Spleen (tissue), 7 donors: ENCODE data around the gene MBOAT7.
A peak's percentile ranks its signal among the peaks of the same experiment; 100 is the strongest.

Experiments
- CTCF ChIP-seq, 11 experiments: fragments of 200-600 bp in 7 of 11; fragments of 450-650 bp in 4 of 11; sonication (generic) in 4 of 11; IDR thresholded peaks in 8 of 11; conservative IDR thresholded peaks in 3 of 11; 1 replicate in 7 of 11; 2 replicates in 4 of 11; pipeline versions ENCODE4 v1.4.0 to v1.8.0; 2016 to 2021; ENCODE audit warnings: antibody characterized with exemption in 11 of 11, inconsistent platforms in 4 of 11, mild to moderate bottlenecking in 1 of 11
- POLR2AphosphoS5 ChIP-seq, 3 donors: sonication (generic); formaldehyde crosslinking; IDR thresholded peaks; one replicate each; pipeline ENCODE4 v1.5.1; 2017; ENCODE audit warnings: antibody characterized with exemption in 3 of 3
- donor health status: DM: no; HTN: no; CAD: no; lungs with moderate emphysema.
- donor health status: DM: no; HTN: no; CAD: no.
- donor health status: DM: no; HTN: no; CAD: no.

DNA sequence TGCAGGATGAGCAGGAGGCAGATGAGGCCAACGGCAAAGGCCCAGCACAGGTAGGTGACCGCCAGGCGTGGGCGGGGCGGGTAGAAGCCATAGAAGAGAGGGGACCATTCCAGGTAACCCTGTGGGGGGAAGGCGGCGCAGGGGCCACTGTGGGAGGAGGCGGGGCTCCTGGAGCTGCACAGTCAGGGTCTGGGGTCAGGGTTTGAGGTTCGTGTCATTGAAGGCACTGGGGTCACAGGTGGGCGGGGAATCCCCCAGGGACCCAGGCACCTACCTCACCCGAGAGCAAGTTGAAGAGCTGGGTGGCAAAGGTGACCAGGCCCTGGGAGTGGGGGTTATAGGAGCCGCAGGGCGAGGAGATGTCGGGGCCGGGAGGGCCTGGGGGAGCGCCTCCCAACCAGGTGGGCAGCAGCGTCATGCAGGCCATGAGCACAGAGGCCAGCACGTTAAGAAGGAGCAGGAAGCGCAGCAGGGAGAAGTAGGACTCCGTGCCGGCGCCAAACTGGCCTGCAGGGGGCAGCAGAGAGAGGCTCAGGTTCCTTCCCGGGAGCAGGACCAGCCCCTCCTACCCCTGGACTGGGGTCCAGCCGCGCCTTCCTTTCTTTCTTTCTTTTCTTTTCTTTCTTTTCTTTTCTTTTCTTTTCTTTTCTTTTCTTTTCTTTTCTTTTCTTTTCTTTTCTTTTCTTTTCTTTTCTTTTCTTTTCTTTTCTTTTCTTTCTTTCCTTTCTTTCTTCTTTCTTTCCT lies 21.0 kb downstream of the MBOAT7 start:
- peak; percentile 58 to 69 (median 64) for TF ChIP-seq POLR2AphosphoS5 (IDR thresholded peaks at IDR 0.05)
- TF ChIP-seq CTCF (IDR thresholded peaks at IDR 0.05 in 8 of 11, conservative IDR thresholded peaks at IDR 0.05 in 3 of 11): peak; percentile 80 to 98 (median 90)
